Testis (tissue), 2 donors: Measurements from ENCODE around the gene PPP4R3B.

Experiments
- POLR2A ChIP-seq: fragments of 450-650 bp; IDR thresholded peaks from one replicate; pipeline ENCODE4 v1.6.1; 2017; ENCODE audit warnings: antibody characterized with exemption, mild to moderate bottlenecking, moderate library complexity
- TF ChIP-seq, protein P1 (sequence below), 3 experiments: fragments of 450-650 bp in 2 of 3; fragments of 200-600 bp in 1 of 3; sonication (generic) in 1 of 3; IDR thresholded peaks; one replicate each; pipeline ENCODE4 v1.5.1; 2016 to 2019; ENCODE audit warnings: antibody characterized with exemption in 3 of 3, mild to moderate bottlenecking in 2 of 3, moderate library complexity in 1 of 3

DNA sequence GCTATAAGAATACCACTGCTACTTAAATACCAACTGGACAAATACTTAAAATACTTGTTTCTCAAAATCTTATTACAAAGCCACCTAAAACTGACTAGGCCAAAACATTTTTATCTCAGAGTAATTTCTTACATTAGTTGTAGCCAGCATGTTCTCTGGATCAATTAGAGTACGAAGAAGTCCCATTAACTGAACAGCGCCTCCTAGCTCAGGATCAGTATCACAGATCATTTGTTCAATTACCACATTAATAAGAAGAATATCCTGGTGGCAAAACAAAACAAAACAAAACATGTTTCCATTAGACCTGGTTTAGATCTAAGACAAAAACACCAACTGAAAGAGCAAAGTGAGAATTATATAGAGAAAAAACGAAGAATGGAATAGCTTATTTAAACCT is 36.0 kb downstream of the PPP4R3B start:
- TF ChIP-seq POLR2A, result no peak
- TF ChIP-seq, protein P1, sequence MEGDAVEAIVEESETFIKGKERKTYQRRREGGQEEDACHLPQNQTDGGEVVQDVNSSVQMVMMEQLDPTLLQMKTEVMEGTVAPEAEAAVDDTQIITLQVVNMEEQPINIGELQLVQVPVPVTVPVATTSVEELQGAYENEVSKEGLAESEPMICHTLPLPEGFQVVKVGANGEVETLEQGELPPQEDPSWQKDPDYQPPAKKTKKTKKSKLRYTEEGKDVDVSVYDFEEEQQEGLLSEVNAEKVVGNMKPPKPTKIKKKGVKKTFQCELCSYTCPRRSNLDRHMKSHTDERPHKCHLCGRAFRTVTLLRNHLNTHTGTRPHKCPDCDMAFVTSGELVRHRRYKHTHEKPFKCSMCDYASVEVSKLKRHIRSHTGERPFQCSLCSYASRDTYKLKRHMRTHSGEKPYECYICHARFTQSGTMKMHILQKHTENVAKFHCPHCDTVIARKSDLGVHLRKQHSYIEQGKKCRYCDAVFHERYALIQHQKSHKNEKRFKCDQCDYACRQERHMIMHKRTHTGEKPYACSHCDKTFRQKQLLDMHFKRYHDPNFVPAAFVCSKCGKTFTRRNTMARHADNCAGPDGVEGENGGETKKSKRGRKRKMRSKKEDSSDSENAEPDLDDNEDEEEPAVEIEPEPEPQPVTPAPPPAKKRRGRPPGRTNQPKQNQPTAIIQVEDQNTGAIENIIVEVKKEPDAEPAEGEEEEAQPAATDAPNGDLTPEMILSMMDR (IDR thresholded peaks at IDR 0.05), result no peak
